ENCODE measurements around the gene INPP5B.
A peak's percentile ranks its signal among the peaks of the same experiment; 100 is the strongest.

The INPP5B gene

DNA sequence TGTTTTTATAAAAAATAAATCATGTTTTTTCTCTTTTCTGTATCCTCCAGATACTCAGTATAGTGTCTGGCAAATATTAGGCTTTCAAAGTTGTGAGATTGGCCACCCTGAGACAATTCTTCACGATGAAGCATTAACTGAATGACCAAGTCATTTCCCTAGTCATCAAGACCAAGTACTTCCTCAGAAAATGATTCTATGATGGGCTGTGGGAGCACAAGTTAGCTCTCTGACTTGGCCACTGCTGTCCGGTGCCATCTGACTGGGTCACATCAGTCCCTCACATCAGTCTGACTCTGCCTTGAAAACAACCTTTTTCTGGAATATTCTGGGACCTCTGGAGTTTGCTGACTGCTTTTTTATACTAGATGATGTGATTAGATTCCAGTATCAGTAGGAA lies 125.4 kb downstream of the INPP5B start:
- FAIRE-seq (no peak), DNase-seq (ENCODE audit: insufficient read length) (no peak)
- TF ChIP-seq POLR2A (IDR thresholded peaks at IDR 0.05; ENCODE audit: low read depth, low read length): no peak
- TF ChIP-seq POLR2AphosphoS5 (IDR thresholded peaks at IDR 0.05; ENCODE audit: low read depth, low read length): no peak
- no peak for TF ChIP-seq TAF1 (IDR thresholded peaks at IDR 0.05; ENCODE audit: borderline replicate concordance, low read depth, low read length)

DNA sequence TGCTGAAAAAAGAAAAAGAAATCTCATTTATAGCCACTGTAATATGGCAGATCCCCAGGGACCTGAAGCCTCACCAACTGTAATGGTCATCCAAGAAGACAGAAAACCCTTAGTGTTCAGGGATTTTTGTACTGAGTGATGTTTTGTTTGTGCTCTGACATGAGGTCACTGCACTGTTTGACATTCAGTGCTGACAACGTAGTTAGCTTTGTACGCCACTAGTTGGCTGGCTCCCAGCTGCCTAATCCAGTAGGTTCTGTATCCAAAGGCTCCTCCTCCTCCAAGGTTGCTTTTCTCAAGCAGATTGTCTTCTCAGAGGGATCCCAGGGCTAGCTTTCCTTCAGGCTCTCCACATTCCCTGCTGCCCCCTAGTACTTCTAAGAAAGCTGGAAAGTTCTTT lies 129.4 kb downstream of the INPP5B start:
- FAIRE-seq (no peak), DNase-seq (ENCODE audit: insufficient read length) (no peak)
- TF ChIP-seq TAF1 (IDR thresholded peaks at IDR 0.05; ENCODE audit: borderline replicate concordance, low read depth, low read length): no peak
- no peak for TF ChIP-seq POLR2AphosphoS5 (IDR thresholded peaks at IDR 0.05; ENCODE audit: low read depth, low read length)
- no peak for TF ChIP-seq POLR2A (IDR thresholded peaks at IDR 0.05; ENCODE audit: low read depth, low read length)

GRCh38 chr1:37814252-37814651 lies 132.6 kb downstream of the INPP5B start:
- DNase-seq (ENCODE audit: insufficient read length): no peak
- TF ChIP-seq POLR2AphosphoS5 (IDR thresholded peaks at IDR 0.05; ENCODE audit: low read depth, low read length) (no peak), TAF1 (IDR thresholded peaks at IDR 0.05; ENCODE audit: borderline replicate concordance, low read depth, low read length) (no peak), POLR2A (IDR thresholded peaks at IDR 0.05; ENCODE audit: low read depth, low read length) (no peak)
- no peak for FAIRE-seq

GRCh38 chr1:37813529-37814145 lies 133.2 kb downstream of the INPP5B start:
- FAIRE-seq: no peak
- no peak for DNase-seq (ENCODE audit: insufficient read length)
- TF ChIP-seq POLR2AphosphoS5 (IDR thresholded peaks at IDR 0.05; ENCODE audit: low read depth, low read length): no peak
- no peak for TF ChIP-seq TAF1 (IDR thresholded peaks at IDR 0.05; ENCODE audit: borderline replicate concordance, low read depth, low read length)
- TF ChIP-seq POLR2A (IDR thresholded peaks at IDR 0.05; ENCODE audit: low read depth, low read length): no peak

DNA sequence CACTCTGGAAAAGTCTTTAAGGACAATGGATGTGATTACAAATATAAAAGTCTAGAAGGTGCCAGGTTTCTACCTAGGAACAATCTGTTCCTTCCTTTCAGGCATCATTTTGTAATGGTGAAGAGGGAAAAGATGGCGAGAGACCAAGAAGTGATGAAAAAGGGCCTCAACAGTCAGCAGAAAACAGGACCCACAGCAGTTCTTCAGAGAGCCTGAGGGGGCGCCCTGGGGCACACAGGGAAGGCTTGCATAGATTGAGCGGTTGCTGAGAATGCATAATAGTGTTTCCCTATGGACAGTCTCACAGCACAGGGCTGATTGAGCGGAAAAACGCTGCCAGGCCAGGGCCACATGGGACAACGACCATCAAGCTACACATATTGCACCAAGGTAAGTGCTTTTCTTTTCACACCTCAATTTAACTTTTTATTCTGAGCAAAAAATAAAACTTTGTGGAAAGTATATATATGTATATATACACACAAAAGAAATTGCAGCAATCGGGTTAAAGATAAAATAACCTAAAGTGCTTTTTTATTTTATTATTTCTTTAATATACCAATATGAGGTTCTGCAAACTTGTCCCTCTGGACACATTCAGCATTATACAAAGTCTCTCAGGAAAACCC lies 135.7 kb downstream of the INPP5B start:
- FAIRE-seq: peak; percentile 81
- DNase-seq (ENCODE audit: insufficient read length): no peak
- TF ChIP-seq POLR2AphosphoS5 (IDR thresholded peaks at IDR 0.05; ENCODE audit: low read depth, low read length) (no peak), TAF1 (IDR thresholded peaks at IDR 0.05; ENCODE audit: borderline replicate concordance, low read depth, low read length) (no peak), POLR2A (IDR thresholded peaks at IDR 0.05; ENCODE audit: low read depth, low read length) (no peak)

Data from GM12892 (cell line).